DOHH2 (cell line): ENCODE results near the gene FAM186B.

Source experiments
- EZH2phosphoT487 ChIP-seq: fragments of 200-600 bp; sonication (generic); IDR thresholded peaks from 2 replicates; pipeline ENCODE4 v1.6.1; 2017; ENCODE audit warnings: borderline replicate concordance, mild to moderate bottlenecking, antibody characterized with exemption, low read length, moderate library complexity, mixed read lengths
- TF ChIP-seq, protein P1 (sequence below): fragments of 200-600 bp; sonication (generic); IDR thresholded peaks from one replicate; pipeline ENCODE4 v1.5.1; 2014; ENCODE audit warnings: antibody characterized with exemption, mild to moderate bottlenecking, low read depth, low read length; ENCODE audit not compliant: poor library complexity, severe bottlenecking

DNA sequence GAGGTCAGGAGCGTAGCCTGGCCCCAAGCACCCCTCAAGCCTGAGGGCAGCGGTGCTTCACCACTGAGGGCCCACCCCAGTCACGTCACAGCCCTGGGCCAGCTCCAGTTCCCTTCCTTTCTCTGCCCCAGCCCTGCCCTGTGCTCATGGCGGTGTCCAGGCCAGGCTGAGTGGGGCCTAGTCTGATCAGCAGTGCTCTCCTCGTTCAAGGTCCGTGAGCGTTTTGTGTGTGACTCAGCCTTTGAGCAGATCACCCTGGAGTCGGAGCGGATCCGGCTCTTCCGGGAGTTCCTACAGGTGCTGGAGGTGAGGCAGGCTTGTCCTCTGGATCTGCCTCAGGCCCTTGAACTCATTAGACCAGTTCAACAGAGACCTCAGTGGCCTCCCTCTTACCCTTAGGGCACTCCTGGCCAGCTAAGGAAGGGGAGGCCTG is 36.9 kb upstream of the FAM186B start:
- TF ChIP-seq, protein P1, sequence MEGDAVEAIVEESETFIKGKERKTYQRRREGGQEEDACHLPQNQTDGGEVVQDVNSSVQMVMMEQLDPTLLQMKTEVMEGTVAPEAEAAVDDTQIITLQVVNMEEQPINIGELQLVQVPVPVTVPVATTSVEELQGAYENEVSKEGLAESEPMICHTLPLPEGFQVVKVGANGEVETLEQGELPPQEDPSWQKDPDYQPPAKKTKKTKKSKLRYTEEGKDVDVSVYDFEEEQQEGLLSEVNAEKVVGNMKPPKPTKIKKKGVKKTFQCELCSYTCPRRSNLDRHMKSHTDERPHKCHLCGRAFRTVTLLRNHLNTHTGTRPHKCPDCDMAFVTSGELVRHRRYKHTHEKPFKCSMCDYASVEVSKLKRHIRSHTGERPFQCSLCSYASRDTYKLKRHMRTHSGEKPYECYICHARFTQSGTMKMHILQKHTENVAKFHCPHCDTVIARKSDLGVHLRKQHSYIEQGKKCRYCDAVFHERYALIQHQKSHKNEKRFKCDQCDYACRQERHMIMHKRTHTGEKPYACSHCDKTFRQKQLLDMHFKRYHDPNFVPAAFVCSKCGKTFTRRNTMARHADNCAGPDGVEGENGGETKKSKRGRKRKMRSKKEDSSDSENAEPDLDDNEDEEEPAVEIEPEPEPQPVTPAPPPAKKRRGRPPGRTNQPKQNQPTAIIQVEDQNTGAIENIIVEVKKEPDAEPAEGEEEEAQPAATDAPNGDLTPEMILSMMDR: no peak
- TF ChIP-seq EZH2phosphoT487: no peak
